ENCODE measurements around the gene FAM229A. TPM values are rescaled to one million over a fixed set of nuclear protein-coding genes. Genes with fewer than 3 reads are reported as not detected.
A peak's percentile ranks its signal among the peaks of the same experiment; 100 is the strongest.

FAM229A gene
- total and polyA plus RNA-seq, 2 donors: 1.6 to 14.6 TPM

- 96% methylated on average over 12 of the region's 12 CpGs for WGBS
- Histone ChIP-seq H3K4me1 (ENCODE audit: control insufficient read depth in 2 of 2, insufficient read depth in 2 of 2, low read length in 2 of 2) (peaks cover 4 to 26% of the 10 kb centered on the region in 2 donors), H3K27me3 (ENCODE audit: control insufficient read depth in 2 of 2, insufficient read depth in 1 of 2, low read length in 1 of 2) (no peaks in the 10 kb centered on the region), H3K27ac (ENCODE audit: low read depth in 1 of 2, low read length in 1 of 2) (no peak overlapping the region), H3K4me3 (ENCODE audit: low read length in 2 of 2) (no peak overlapping the region), H3K36me3 (ENCODE audit: control insufficient read depth in 2 of 2, insufficient read depth in 2 of 2, low read length in 1 of 2) (peaks cover 69 to 90% of the 10 kb centered on the region in 2 donors), H3K9me3 (ENCODE audit: control insufficient read depth in 2 of 2, insufficient read depth in 1 of 2, low read length in 1 of 2) (no peaks in the 10 kb centered on the region)
- no peak for DNase-seq (ENCODE audit: low read depth in 6 of 9, low spot score in 9 of 9)
Observed at GRCh38 chr1:32330558-32331151, 31.6 kb downstream of the FAM229A start.

- Histone ChIP-seq H3K27ac (ENCODE audit: low read depth in 1 of 2, low read length in 1 of 2) (no peak overlapping the region), H3K4me3 (ENCODE audit: low read length in 2 of 2) (no peak overlapping the region), H3K36me3 (ENCODE audit: control insufficient read depth in 2 of 2, insufficient read depth in 2 of 2, low read length in 1 of 2) (peaks cover 73 to 96% of the 10 kb centered on the region in 2 donors), H3K4me1 (ENCODE audit: control insufficient read depth in 2 of 2, insufficient read depth in 2 of 2, low read length in 2 of 2) (peaks cover 4 to 25% of the 10 kb centered on the region in 2 donors), H3K27me3 (ENCODE audit: control insufficient read depth in 2 of 2, insufficient read depth in 1 of 2, low read length in 1 of 2) (no peaks in the 10 kb centered on the region), H3K9me3 (ENCODE audit: control insufficient read depth in 2 of 2, insufficient read depth in 1 of 2, low read length in 1 of 2) (no peaks in the 10 kb centered on the region)
- 98% methylated on average over 4 of the region's 4 CpGs for whole genome bisulfite sequencing
- DNase-seq (ENCODE audit: low read depth in 6 of 9, low spot score in 9 of 9): no peak
Observed at GRCh38 chr1:32329931-32330466, 32.3 kb downstream of the FAM229A start.

GRCh38 chr1:32327204-32327603 is 35.1 kb downstream of the FAM229A start:
- DNase-seq (ENCODE audit: low read depth in 6 of 9, low spot score in 9 of 9): no peak
- peaks cover 0 to 7% of the 10 kb centered on the region in 2 donors for H3K4me1 ChIP-seq (ENCODE audit: control insufficient read depth in 2 of 2, insufficient read depth in 2 of 2, low read length in 2 of 2)
- H3K36me3 ChIP-seq (ENCODE audit: control insufficient read depth in 2 of 2, insufficient read depth in 2 of 2, low read length in 1 of 2): peaks cover 78 to 97% of the 10 kb centered on the region in 2 donors
- H3K9me3 ChIP-seq (ENCODE audit: control insufficient read depth in 2 of 2, insufficient read depth in 1 of 2, low read length in 1 of 2): no peaks in the 10 kb centered on the region
- WGBS: 98% methylated on average over 11 of the region's 11 CpGs
- H3K27ac ChIP-seq (ENCODE audit: low read depth in 1 of 2, low read length in 1 of 2): no peak overlapping the region
- H3K27me3 ChIP-seq (ENCODE audit: control insufficient read depth in 2 of 2, insufficient read depth in 1 of 2, low read length in 1 of 2): no peaks in the 10 kb centered on the region
- H3K4me3 ChIP-seq (ENCODE audit: low read length in 2 of 2): no peak overlapping the region

- Histone ChIP-seq H3K4me1 (ENCODE audit: control insufficient read depth in 2 of 2, insufficient read depth in 2 of 2, low read length in 2 of 2) (peaks cover 4 to 18% of the 10 kb centered on the region in 2 donors), H3K27ac (ENCODE audit: low read depth in 1 of 2, low read length in 1 of 2) (peak overlapping the region; percentile 67 to 68), H3K27me3 (ENCODE audit: control insufficient read depth in 2 of 2, insufficient read depth in 1 of 2, low read length in 1 of 2) (no peaks in the 10 kb centered on the region), H3K36me3 (ENCODE audit: control insufficient read depth in 2 of 2, insufficient read depth in 2 of 2, low read length in 1 of 2) (peaks cover 50 to 89% of the 10 kb centered on the region in 2 donors), H3K4me3 (ENCODE audit: low read length in 2 of 2) (no peak overlapping the region), H3K9me3 (ENCODE audit: control insufficient read depth in 2 of 2, insufficient read depth in 1 of 2, low read length in 1 of 2) (no peaks in the 10 kb centered on the region)
- 73% methylated on average over 5 of the region's 5 CpGs for WGBS
- DNase-seq (ENCODE audit: low read depth in 6 of 9, low spot score in 9 of 9): peak in 4 of 9 donors; percentile 21 to 61 (median 38)
Observed at GRCh38 chr1:32321712-32322291, 40.5 kb downstream of the FAM229A start.

- Histone ChIP-seq H3K4me3 (ENCODE audit: low read length in 2 of 2) (no peak overlapping the region), H3K27ac (ENCODE audit: low read depth in 1 of 2, low read length in 1 of 2) (no peak overlapping the region), H3K9me3 (ENCODE audit: control insufficient read depth in 2 of 2, insufficient read depth in 1 of 2, low read length in 1 of 2) (no peaks in the 10 kb centered on the region), H3K4me1 (ENCODE audit: control insufficient read depth in 2 of 2, insufficient read depth in 2 of 2, low read length in 2 of 2) (peaks cover 4 to 18% of the 10 kb centered on the region in 2 donors), H3K36me3 (ENCODE audit: control insufficient read depth in 2 of 2, insufficient read depth in 2 of 2, low read length in 1 of 2) (peaks cover 39 to 70% of the 10 kb centered on the region in 2 donors), H3K27me3 (ENCODE audit: control insufficient read depth in 2 of 2, insufficient read depth in 1 of 2, low read length in 1 of 2) (no peaks in the 10 kb centered on the region)
- 98% methylated on average over 10 of the region's 10 CpGs for WGBS
- no peak for DNase-seq (ENCODE audit: low read depth in 6 of 9, low spot score in 9 of 9)
Observed at GRCh38 chr1:32318127-32318869, 44.0 kb downstream of the FAM229A start.

- Histone ChIP-seq H3K9me3 (ENCODE audit: control insufficient read depth in 2 of 2, insufficient read depth in 1 of 2, low read length in 1 of 2) (no peaks in the 10 kb centered on the region), H3K4me1 (ENCODE audit: control insufficient read depth in 2 of 2, insufficient read depth in 2 of 2, low read length in 2 of 2) (peaks cover 4 to 8% of the 10 kb centered on the region in 2 donors), H3K36me3 (ENCODE audit: control insufficient read depth in 2 of 2, insufficient read depth in 2 of 2, low read length in 1 of 2) (peaks cover 35 to 61% of the 10 kb centered on the region in 2 donors), H3K4me3 (ENCODE audit: low read length in 2 of 2) (no peak overlapping the region), H3K27me3 (ENCODE audit: control insufficient read depth in 2 of 2, insufficient read depth in 1 of 2, low read length in 1 of 2) (no peaks in the 10 kb centered on the region), H3K27ac (ENCODE audit: low read depth in 1 of 2, low read length in 1 of 2) (no peak overlapping the region)
- WGBS: 94% methylated on average over 3 of the region's 3 CpGs
- no peak for DNase-seq (ENCODE audit: low read depth in 6 of 9, low spot score in 9 of 9)
Observed at GRCh38 chr1:32316903-32317277, 45.4 kb downstream of the FAM229A start.

- DNase-seq (ENCODE audit: low read depth in 6 of 9, low spot score in 9 of 9): no peak
- peaks cover 0 to 4% of the 10 kb centered on the region in 2 donors for H3K4me1 ChIP-seq (ENCODE audit: control insufficient read depth in 2 of 2, insufficient read depth in 2 of 2, low read length in 2 of 2)
- H3K27ac ChIP-seq (ENCODE audit: low read depth in 1 of 2, low read length in 1 of 2): no peak overlapping the region
- no peaks in the 10 kb centered on the region for H3K27me3 ChIP-seq (ENCODE audit: control insufficient read depth in 2 of 2, insufficient read depth in 1 of 2, low read length in 1 of 2)
- peaks cover 10 to 38% of the 10 kb centered on the region in 2 donors for H3K36me3 ChIP-seq (ENCODE audit: control insufficient read depth in 2 of 2, insufficient read depth in 2 of 2, low read length in 1 of 2)
- no peak overlapping the region for H3K4me3 ChIP-seq (ENCODE audit: low read length in 2 of 2)
- 90% methylated on average over 2 of the region's 2 CpGs for WGBS
- no peaks in the 10 kb centered on the region for H3K9me3 ChIP-seq (ENCODE audit: control insufficient read depth in 2 of 2, insufficient read depth in 1 of 2, low read length in 1 of 2)
Observed at GRCh38 chr1:32311709-32312393, 50.4 kb downstream of the FAM229A start.

Data from thymus (tissue), 11 donors.